ENCODE measurements around the gene USP32. TPM values are rescaled to one million over a fixed set of nuclear protein-coding genes. Genes with fewer than 3 reads are reported as not detected.

Gene USP32
- total and polyA plus RNA-seq, 2 donors (not counting 1 experiment from before 2014, with no cell fraction given), result 7.7 to 48.8 TPM

DNA sequence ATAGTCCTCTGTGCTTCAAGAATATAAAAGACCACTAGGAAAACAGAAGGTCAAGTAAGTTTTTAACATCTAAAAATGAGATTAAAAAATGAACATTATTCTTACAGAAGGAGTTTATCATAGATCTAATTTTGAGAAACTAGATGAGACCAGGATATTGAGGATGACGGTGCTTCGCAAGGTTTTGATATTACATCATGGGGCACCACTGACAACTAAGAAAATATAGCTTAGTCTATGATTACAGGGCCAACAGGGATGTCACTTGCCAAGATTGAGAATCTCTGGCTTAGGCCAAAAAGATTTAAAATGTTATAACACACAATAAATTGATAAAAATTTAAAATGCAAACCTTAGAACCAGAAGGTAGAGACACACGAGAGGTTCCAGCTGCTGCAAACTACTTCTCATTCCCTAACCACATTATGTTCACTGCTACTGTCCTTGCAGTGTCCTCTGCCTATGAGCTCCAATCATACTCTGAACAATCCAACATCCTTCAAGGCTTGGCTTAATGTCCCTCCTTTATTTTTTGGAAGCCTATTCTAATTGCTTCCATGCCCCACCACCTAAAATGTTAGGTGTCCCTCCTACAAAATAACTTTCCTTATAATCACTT lies 33.2 kb downstream of the USP32 start:
- peaks cover 4% of the 10 kb centered on the region for H3K9me3 Mint-ChIP-seq (ENCODE audit: insufficient read depth)
- no peak for ATAC-seq (ENCODE audit: low read depth)
- POLR2A ChIA-PET, result interaction anchor here (0.6 kb wide), 1 partner anchor 183 kb away, joined by 7 read pairs; no protein-coding TSS in a partner anchor
- no peak overlapping the region for H3K9ac ChIP-seq (ENCODE audit: low read length)
- no peak overlapping the region for H3K4me3 ChIP-seq (ENCODE audit: control extremely low read depth in 1 of 5, extremely low read depth in 1 of 5, insufficient read depth in 1 of 5, low read depth in 2 of 5, low read length in 4 of 5)
- H3K27ac ChIP-seq (ENCODE audit: low read length in 2 of 2), result no peak overlapping the region
- H3K4me1 ChIP-seq (ENCODE audit: control insufficient read depth in 2 of 2, insufficient read depth in 2 of 2, low read length in 2 of 2), result peaks cover 5 to 6% of the 10 kb centered on the region in 2 donors
- H3K79me2 ChIP-seq (ENCODE audit: control insufficient read depth, insufficient read depth, low read length), result peaks cover 44% of the 10 kb centered on the region
- no peak overlapping the region for H3K4me3 Mint-ChIP-seq
- H3K4me2 ChIP-seq (replicated peaks; ENCODE audit: low read depth, low read length, poor library complexity, severe bottlenecking), result no peak overlapping the region
- no peaks in the 10 kb centered on the region for H3K27me3 Mint-ChIP-seq
- no peak for DNase-seq
- H3K36me3 ChIP-seq (replicated peaks in 1 of 2; ENCODE audit: control extremely low read depth in 1 of 2, control insufficient read depth in 1 of 2, extremely low read depth in 1 of 2, insufficient read depth in 2 of 2, low read length in 1 of 2), result no peaks in the 10 kb centered on the region
- 100% methylated on average over 1 of the region's 3 CpGs for WGBS (ENCODE audit: insufficient coverage)
- CTCF ChIA-PET, result interaction anchor here (0.6 kb wide), 1 partner anchor 15 kb away, joined by 3 read pairs; no protein-coding TSS in a partner anchor
- intact Hi-C loops (cut with micrococcal nuclease), result no loop called here
- H3K27me3 ChIP-seq (replicated peaks in 1 of 4; ENCODE audit: control extremely low read depth in 1 of 4, control insufficient read depth in 3 of 4, insufficient read depth in 4 of 4, low read length in 3 of 4), result no peaks in the 10 kb centered on the region
- TF ChIP-seq, protein P1, sequence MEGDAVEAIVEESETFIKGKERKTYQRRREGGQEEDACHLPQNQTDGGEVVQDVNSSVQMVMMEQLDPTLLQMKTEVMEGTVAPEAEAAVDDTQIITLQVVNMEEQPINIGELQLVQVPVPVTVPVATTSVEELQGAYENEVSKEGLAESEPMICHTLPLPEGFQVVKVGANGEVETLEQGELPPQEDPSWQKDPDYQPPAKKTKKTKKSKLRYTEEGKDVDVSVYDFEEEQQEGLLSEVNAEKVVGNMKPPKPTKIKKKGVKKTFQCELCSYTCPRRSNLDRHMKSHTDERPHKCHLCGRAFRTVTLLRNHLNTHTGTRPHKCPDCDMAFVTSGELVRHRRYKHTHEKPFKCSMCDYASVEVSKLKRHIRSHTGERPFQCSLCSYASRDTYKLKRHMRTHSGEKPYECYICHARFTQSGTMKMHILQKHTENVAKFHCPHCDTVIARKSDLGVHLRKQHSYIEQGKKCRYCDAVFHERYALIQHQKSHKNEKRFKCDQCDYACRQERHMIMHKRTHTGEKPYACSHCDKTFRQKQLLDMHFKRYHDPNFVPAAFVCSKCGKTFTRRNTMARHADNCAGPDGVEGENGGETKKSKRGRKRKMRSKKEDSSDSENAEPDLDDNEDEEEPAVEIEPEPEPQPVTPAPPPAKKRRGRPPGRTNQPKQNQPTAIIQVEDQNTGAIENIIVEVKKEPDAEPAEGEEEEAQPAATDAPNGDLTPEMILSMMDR (IDR thresholded peaks at IDR 0.05), result no peak
- TF ChIP-seq EZH2 (IDR thresholded peaks at IDR 0.05; ENCODE audit: borderline replicate concordance, insufficient read depth, low read depth, low read length, poor library complexity, severe bottlenecking), result no peak
- H4K20me1 ChIP-seq (ENCODE audit: control insufficient read depth, insufficient read depth, low read length, poor library complexity, severe bottlenecking), result peaks cover 6% of the 10 kb centered on the region
- H3K27ac Mint-ChIP-seq, result no peak overlapping the region
- H2AFZ ChIP-seq (ENCODE audit: insufficient read depth, low read depth, low read length, poor library complexity, severe bottlenecking), result no peak overlapping the region
- peaks cover 26% of the 10 kb centered on the region for H3K4me1 Mint-ChIP-seq
- peaks cover 0 to 1% (median 0%) of the 10 kb centered on the region in 3 donors for H3K9me3 ChIP-seq (ENCODE audit: control extremely low read depth in 1 of 3, control insufficient read depth in 2 of 3, insufficient read depth in 1 of 3, low read length in 2 of 3)

GRCh38 chr17:60356940-60357339 lies 35.0 kb downstream of the USP32 start:
- ChIA-PET POLR2A (no interaction called here), CTCF (interaction anchor here (1.0 kb wide), 1 partner anchor 72 kb away, joined by 3 read pairs; no protein-coding TSS in a partner anchor)
- Histone ChIP-seq H3K4me3 (ENCODE audit: control extremely low read depth in 1 of 5, extremely low read depth in 1 of 5, insufficient read depth in 1 of 5, low read depth in 2 of 5, low read length in 4 of 5) (no peak overlapping the region), H3K4me1 (ENCODE audit: control insufficient read depth in 2 of 2, insufficient read depth in 2 of 2, low read length in 2 of 2) (peaks cover 5 to 6% of the 10 kb centered on the region in 2 donors), H3K79me2 (ENCODE audit: control insufficient read depth, insufficient read depth, low read length) (peaks cover 50% of the 10 kb centered on the region), H2AFZ (ENCODE audit: insufficient read depth, low read depth, low read length, poor library complexity, severe bottlenecking) (no peak overlapping the region), H3K36me3 (replicated peaks in 1 of 2; ENCODE audit: control extremely low read depth in 1 of 2, control insufficient read depth in 1 of 2, extremely low read depth in 1 of 2, insufficient read depth in 2 of 2, low read length in 1 of 2) (no peaks in the 10 kb centered on the region), H3K9me3 (ENCODE audit: control extremely low read depth in 1 of 3, control insufficient read depth in 2 of 3, insufficient read depth in 1 of 3, low read length in 2 of 3) (peaks cover 0 to 1% (median 0%) of the 10 kb centered on the region in 3 donors), H3K9ac (ENCODE audit: low read length) (no peak overlapping the region), H4K20me1 (ENCODE audit: control insufficient read depth, insufficient read depth, low read length, poor library complexity, severe bottlenecking) (peaks cover 12% of the 10 kb centered on the region), H3K27me3 (replicated peaks in 1 of 4; ENCODE audit: control extremely low read depth in 1 of 4, control insufficient read depth in 3 of 4, insufficient read depth in 4 of 4, low read length in 3 of 4) (no peaks in the 10 kb centered on the region), H3K4me2 (replicated peaks; ENCODE audit: low read depth, low read length, poor library complexity, severe bottlenecking) (no peak overlapping the region), H3K27ac (ENCODE audit: low read length in 2 of 2) (no peak overlapping the region)
- 100% methylated on average over 1 of the region's 1 CpG for WGBS (ENCODE audit: insufficient coverage)
- Mint-ChIP-seq H3K9me3 (ENCODE audit: insufficient read depth) (peaks cover 4% of the 10 kb centered on the region), H3K27me3 (no peaks in the 10 kb centered on the region), H3K4me3 (no peak overlapping the region), H3K4me1 (peaks cover 25% of the 10 kb centered on the region), H3K27ac (no peak overlapping the region)
- DNase-seq (no peak), ATAC-seq (ENCODE audit: low read depth) (no peak)
- no peak for TF ChIP-seq EZH2 (IDR thresholded peaks at IDR 0.05; ENCODE audit: borderline replicate concordance, insufficient read depth, low read depth, low read length, poor library complexity, severe bottlenecking)
- TF ChIP-seq, protein P1 (IDR thresholded peaks at IDR 0.05), result no peak
- intact Hi-C loops (cut with micrococcal nuclease), result no loop called here

Data from B cell (primary cell).